HepG2 (cell line): ENCODE results near the gene PSMD2. TPM values are rescaled to one million over a fixed set of nuclear protein-coding genes. Genes with fewer than 3 reads are reported as not detected.
A peak's percentile ranks its signal among the peaks of the same experiment; 100 is the strongest.

Experiments
- ELF3 ChIP-seq: IDR thresholded peaks from 2 replicates; pipeline ENCODE4 v1.6.1; 2016; ENCODE audit warnings: missing genetic modification reagents, missing compliant biosample characterization
- HDAC6 ChIP-seq: fragments of 200-600 bp; sonication (generic); IDR thresholded peaks from 2 replicates; pipeline ENCODE4 v1.7.0; 2017; ENCODE audit warnings: mild to moderate bottlenecking, antibody characterized with exemption, low read length, low read depth
- KLF13 ChIP-seq: sonication (generic); formaldehyde crosslinking; IDR thresholded peaks from 2 replicates; pipeline ENCODE4 v1.4.0; 2020; ENCODE audit warnings: mild to moderate bottlenecking, missing genetic modification reagents
- MTF1 ChIP-seq: sonication (generic); formaldehyde crosslinking; IDR thresholded peaks from 2 replicates; pipeline ENCODE4 v1.5.0; 2020; ENCODE audit warnings: missing genetic modification reagents
- MXD3 ChIP-seq: IDR thresholded peaks from 2 replicates; pipeline ENCODE4 v1.6.1; 2016; ENCODE audit warnings: mild to moderate bottlenecking, missing biosample characterization, missing genetic modification reagents
- PHF20 ChIP-seq: sonication (generic); formaldehyde crosslinking; IDR thresholded peaks from 2 replicates; pipeline ENCODE4 v1.5.0; 2020; ENCODE audit warnings: mild to moderate bottlenecking, missing genetic modification reagents
- PHF21A ChIP-seq: sonication (generic); formaldehyde crosslinking; IDR thresholded peaks from 2 replicates; pipeline ENCODE4 v1.5.0; 2020; ENCODE audit warnings: mild to moderate bottlenecking, missing genetic modification reagents
- PRDM15 ChIP-seq: sonication (generic); formaldehyde crosslinking; IDR thresholded peaks from 2 replicates; pipeline ENCODE4 v1.4.0; 2020; ENCODE audit warnings: missing genetic modification reagents
- SNAPC2 ChIP-seq: sonication (generic); formaldehyde crosslinking; IDR thresholded peaks from 2 replicates; pipeline ENCODE4 v1.8.1; 2022; ENCODE audit warnings: mild to moderate bottlenecking, missing genetic modification reagents
- SOX13 ChIP-seq, 3 experiments: fragments of 450-650 bp in 1 of 3; sonication (generic) in 1 of 3; formaldehyde crosslinking in 1 of 3; IDR thresholded peaks in 2 of 3; conservative IDR thresholded peaks in 1 of 3; 2 replicates each; pipeline versions ENCODE4 v1.5.0 to v1.6.1; 2016 to 2020; ENCODE audit warnings: antibody characterized with exemption in 1 of 3, mild to moderate bottlenecking in 1 of 3, missing compliant biosample characterization in 1 of 3, missing genetic modification reagents in 1 of 3, moderate library complexity in 1 of 3
- THAP9 ChIP-seq: sonication (generic); formaldehyde crosslinking; IDR thresholded peaks from 2 replicates; pipeline ENCODE4; 2020; ENCODE audit warnings: missing genetic modification reagents, mild to moderate bottlenecking, borderline replicate concordance
- ZFAT ChIP-seq: sonication (generic); formaldehyde crosslinking; conservative IDR thresholded peaks from 2 replicates; pipeline ENCODE4 v1.8.1; 2023; ENCODE audit warnings: missing genetic modification reagents, inconsistent platforms
- ZNF121 ChIP-seq: sonication (generic); formaldehyde crosslinking; IDR thresholded peaks from 2 replicates; pipeline ENCODE4 v1.5.0; 2020; ENCODE audit warnings: mild to moderate bottlenecking, missing genetic modification reagents
- ZNF33B ChIP-seq: sonication (generic); formaldehyde crosslinking; IDR thresholded peaks from 2 replicates; pipeline ENCODE4 v1.5.1; 2020; ENCODE audit warnings: mild to moderate bottlenecking, missing genetic modification reagents
- ZNF501 ChIP-seq: sonication (generic); formaldehyde crosslinking; IDR thresholded peaks from 2 replicates; pipeline ENCODE4 v1.5.1; 2020; ENCODE audit warnings: mild to moderate bottlenecking, moderate library complexity, missing genetic modification reagents
- ZNF570 ChIP-seq: sonication (generic); formaldehyde crosslinking; IDR thresholded peaks from 2 replicates; pipeline ENCODE4 v1.4.0; 2020; ENCODE audit warnings: mild to moderate bottlenecking, missing genetic modification reagents, borderline replicate concordance
- polyA plus RNA-seq, 8 experiments: library from polyadenylated mRNA; depleted of rRNA in 3 of 8; stranded (reverse) in 7 of 8; unstranded in 1 of 8; fragments of >200 nt; fragmentation: Illumina TruSeq in 4 of 8; extraction: Trizol in 4 of 8; gene quantifications; 2 replicates each; pipeline versions ENCODE4 v1.2.1 to v1.2.3, GENCODE V29; 2011 to 2016; ENCODE audit warnings: low read depth in 4 of 8, missing spikeins in 1 of 8, mixed read lengths in 1 of 8; ENCODE audit not compliant: insufficient read depth in 1 of 8
- total RNA-seq, 5 experiments: library from RNA; depleted of rRNA; stranded (reverse); fragments of >200 nt; fragmentation: Illumina TruSeq; extraction: Trizol; gene quantifications; 2 replicates each; pipeline ENCODE4 v1.2.3, GENCODE V29; 2016; ENCODE audit warnings: low read depth in 1 of 5
- TF ChIP-seq, protein P1 (sequence below): sonication (generic); formaldehyde crosslinking; IDR thresholded peaks from 2 replicates; pipeline ENCODE4 v1.9.0; 2021; ENCODE audit warnings: missing genetic modification reagents, mild to moderate bottlenecking, borderline replicate concordance
- TF ChIP-seq, protein P2 (sequence below): sonication (generic); formaldehyde crosslinking; IDR thresholded peaks from 2 replicates; pipeline ENCODE4 v1.5.0; 2020; ENCODE audit warnings: missing genetic modification reagents, mild to moderate bottlenecking, borderline replicate concordance

The PSMD2 gene
- total and polyA plus RNA-seq, 2 of the 13 experiments (the other 11 are each of a cell fraction or from before 2014, with no cell fraction given) = 125 to 200 TPM

GRCh38 chr3:184249412-184250166 lies 49.5 kb upstream of the PSMD2 start, which contains the start of gene EEF1AKMT4 (continued):
- TF ChIP-seq SOX13 (IDR thresholded peaks at IDR 0.05) (no peak), SOX13 (CRISPR knock-in tag; conservative IDR thresholded peaks at IDR 0.05 in 1 of 2, IDR thresholded peaks at IDR 0.05 in 1 of 2) (peak in 1 of 2 experiments; percentile 37; a peak in 1 of 4 replicates), ZNF570 (CRISPR knock-in tag) (no peak), ZNF121 (CRISPR knock-in tag) (no peak), PRDM15 (CRISPR knock-in tag) (0 out of 2 replicates have a peak, but pooled peaks have one; percentile 21), KLF13 (no peak), HDAC6 (no peak), ZNF33B (no peak), PHF21A (CRISPR knock-in tag) (peak; percentile 67; the same call in 1 of the 2 replicates), PHF20 (peak; percentile 40; the same call in 1 of the 2 replicates), ZNF501 (CRISPR knock-in tag) (no peak; the same call in 1 of the 2 replicates), ZFAT (CRISPR knock-in tag) (peak; percentile 76), THAP9 (no peak), ELF3 (CRISPR knock-in tag) (peak; percentile 30; the same call in 1 of the 2 replicates), MXD3 (CRISPR knock-in tag) (peak; percentile 73), SNAPC2 (no peak), MTF1 (CRISPR knock-in tag) (peak; percentile 64; the same call in 1 of the 2 replicates)
- TF ChIP-seq, protein P1, sequence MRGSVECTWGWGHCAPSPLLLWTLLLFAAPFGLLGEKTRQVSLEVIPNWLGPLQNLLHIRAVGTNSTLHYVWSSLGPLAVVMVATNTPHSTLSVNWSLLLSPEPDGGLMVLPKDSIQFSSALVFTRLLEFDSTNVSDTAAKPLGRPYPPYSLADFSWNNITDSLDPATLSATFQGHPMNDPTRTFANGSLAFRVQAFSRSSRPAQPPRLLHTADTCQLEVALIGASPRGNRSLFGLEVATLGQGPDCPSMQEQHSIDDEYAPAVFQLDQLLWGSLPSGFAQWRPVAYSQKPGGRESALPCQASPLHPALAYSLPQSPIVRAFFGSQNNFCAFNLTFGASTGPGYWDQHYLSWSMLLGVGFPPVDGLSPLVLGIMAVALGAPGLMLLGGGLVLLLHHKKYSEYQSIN = no peak
- TF ChIP-seq, protein P2, sequence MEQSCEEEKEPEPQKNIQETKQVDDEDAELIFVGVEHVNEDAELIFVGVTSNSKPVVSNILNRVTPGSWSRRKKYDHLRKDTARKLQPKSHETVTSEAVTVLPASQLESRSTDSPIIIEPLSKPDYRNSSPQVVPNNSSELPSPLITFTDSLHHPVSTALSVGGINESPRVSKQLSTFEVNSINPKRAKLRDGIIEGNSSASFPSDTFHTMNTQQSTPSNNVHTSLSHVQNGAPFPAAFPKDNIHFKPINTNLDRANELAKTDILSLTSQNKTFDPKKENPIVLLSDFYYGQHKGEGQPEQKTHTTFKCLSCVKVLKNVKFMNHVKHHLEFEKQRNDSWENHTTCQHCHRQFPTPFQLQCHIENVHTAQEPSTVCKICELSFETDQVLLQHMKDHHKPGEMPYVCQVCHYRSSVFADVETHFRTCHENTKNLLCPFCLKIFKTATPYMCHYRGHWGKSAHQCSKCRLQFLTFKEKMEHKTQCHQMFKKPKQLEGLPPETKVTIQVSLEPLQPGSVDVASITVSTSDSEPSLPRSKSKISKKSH (CRISPR knock-in tag) = no peak
